Measurements from ENCODE around the gene GP1BB.

DNA sequence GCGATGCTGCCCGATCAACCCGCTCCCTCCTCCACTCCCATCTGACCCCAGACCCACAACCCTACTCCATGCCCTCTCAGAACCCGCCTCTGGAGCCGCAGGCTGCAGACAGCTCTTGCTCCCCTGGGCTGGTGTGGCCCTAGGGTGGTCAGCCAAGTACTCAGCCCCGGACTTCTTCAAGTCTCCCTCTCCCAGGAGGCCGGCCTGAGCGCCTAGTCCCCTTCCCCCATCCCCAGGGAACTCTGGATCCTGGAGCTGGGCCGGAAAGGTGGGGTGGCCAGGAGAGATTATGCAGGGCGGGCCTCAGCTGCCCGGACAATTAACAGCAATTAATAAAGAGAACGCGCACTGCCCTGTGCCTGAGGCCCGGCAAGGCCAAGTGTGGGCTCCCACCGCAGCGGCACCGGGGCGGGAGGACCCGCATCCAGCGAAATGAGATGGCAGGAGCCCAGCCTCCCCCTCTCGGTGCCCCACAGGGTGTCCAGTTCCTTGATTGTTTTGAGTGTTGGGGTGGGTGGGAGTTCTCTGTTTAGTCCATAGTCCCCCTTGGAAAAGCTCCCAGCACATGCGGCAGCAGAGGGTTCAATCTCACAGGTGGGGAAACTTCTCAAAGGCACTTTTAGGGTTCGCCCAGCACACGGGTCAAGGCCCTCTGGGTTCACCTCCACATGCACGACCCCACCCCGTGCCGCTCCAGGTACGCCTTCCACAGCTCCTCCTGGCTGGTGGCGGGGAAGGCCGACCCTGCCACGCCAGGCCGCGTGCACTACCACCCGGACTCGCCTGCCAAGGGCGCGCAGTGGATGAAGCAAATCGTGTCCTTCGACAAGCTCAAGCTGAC lies 40.3 kb downstream of the GP1BB start:
- TF ChIP-seq, protein P1, sequence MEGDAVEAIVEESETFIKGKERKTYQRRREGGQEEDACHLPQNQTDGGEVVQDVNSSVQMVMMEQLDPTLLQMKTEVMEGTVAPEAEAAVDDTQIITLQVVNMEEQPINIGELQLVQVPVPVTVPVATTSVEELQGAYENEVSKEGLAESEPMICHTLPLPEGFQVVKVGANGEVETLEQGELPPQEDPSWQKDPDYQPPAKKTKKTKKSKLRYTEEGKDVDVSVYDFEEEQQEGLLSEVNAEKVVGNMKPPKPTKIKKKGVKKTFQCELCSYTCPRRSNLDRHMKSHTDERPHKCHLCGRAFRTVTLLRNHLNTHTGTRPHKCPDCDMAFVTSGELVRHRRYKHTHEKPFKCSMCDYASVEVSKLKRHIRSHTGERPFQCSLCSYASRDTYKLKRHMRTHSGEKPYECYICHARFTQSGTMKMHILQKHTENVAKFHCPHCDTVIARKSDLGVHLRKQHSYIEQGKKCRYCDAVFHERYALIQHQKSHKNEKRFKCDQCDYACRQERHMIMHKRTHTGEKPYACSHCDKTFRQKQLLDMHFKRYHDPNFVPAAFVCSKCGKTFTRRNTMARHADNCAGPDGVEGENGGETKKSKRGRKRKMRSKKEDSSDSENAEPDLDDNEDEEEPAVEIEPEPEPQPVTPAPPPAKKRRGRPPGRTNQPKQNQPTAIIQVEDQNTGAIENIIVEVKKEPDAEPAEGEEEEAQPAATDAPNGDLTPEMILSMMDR (IDR thresholded peaks at IDR 0.05): no peak
- TF ChIP-seq POLR2AphosphoS5 (IDR thresholded peaks at IDR 0.05) (no peak), EP300 (IDR thresholded peaks at IDR 0.05) (no peak)
